GM19240 (cell line): ENCODE data around the gene CA5A.

Source experiments
- DNase-seq: peaks from one replicate; pipeline ENCODE4 v3.0.0; 2011; ENCODE audit warnings: low spot score; ENCODE audit not compliant: insufficient read length

The CA5A gene

DNA sequence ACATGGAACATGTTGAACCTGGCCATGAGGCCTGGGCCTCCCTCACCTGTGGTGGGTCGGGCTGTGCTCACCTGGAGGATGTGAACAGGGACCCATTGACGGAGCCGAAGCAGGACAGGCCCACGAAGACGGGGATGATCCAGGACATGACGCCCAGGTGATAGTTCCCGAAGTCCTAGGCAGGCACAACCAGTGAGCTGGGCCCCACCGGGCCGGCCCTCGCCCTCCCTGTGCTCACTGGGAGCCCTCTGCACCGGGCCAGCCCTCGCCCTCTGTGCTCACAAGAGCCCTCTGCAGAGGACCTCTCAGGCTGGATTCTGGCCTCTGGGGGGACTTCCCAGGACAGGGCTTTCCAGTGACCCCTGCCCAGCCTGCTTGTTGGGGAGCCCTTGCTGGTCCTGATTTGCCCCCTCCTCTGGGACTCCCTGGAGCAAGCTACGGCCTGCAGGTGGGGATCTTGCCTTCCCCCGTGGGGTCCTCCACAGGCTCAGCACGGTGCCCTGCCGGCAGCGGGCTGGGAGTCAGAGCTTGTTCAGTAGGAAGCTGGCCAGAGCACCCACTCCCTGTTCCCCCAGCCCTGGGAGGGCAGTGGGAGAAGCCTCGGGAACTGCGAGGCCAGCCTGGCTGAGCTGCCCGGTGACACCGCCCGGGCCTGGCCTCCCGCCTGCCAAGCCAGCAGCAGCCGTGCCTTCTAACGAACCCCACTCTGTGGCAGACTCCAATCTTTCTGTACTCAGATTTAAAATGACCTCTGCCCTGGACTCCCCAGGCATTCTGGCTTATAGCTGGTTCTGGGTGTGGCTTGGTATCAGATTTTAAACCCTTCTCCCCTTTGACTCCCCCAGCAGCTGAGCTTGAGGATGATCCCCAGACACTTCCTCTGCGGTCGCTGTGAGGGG, 97.4 kb downstream of the CA5A start:
- no peak for DNase-seq
